ENCODE measurements around the gene LY6G5C. TPM values are rescaled to one million over a fixed set of nuclear protein-coding genes. Genes with fewer than 3 reads are reported as not detected.
A peak's percentile ranks its signal among the peaks of the same experiment; 100 is the strongest.
"Not testable (repeated sequence)": the region's sequence is repeated elsewhere in the genome, so short reads cannot be mapped to it uniquely, and the experiment has no call there.

Gene LY6G5C
- total RNA-seq, 1 experiment from 2014 or later, result not detected

DNA sequence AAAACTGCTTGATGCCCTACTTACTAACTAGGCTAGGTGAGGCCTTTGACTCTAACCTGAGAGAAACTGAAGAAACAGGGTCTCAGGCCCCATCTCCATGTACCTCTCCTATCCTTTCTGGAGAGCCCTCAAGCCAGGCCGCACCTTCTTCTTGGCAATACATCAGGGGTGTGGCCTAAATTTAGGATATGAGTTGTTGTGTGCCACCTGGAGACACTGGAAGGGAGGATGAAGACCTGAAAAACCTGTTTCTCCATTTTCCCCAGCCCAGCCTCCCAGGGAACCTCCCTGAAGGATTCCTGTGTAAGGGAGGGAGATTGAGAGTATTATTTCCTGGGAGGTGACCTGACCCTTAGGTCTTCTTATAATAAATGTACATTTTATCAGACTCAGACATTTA lies 37.4 kb upstream of the LY6G5C start:
- in situ Hi-C loops (cut with HindIII; ENCODE audit: low pct_unique_long_range_greater_than_20kb, low sequenced_read_pairs), result no loop called here
- DNase-seq (ENCODE audit: low read depth, low spot score), result no peak

DNA sequence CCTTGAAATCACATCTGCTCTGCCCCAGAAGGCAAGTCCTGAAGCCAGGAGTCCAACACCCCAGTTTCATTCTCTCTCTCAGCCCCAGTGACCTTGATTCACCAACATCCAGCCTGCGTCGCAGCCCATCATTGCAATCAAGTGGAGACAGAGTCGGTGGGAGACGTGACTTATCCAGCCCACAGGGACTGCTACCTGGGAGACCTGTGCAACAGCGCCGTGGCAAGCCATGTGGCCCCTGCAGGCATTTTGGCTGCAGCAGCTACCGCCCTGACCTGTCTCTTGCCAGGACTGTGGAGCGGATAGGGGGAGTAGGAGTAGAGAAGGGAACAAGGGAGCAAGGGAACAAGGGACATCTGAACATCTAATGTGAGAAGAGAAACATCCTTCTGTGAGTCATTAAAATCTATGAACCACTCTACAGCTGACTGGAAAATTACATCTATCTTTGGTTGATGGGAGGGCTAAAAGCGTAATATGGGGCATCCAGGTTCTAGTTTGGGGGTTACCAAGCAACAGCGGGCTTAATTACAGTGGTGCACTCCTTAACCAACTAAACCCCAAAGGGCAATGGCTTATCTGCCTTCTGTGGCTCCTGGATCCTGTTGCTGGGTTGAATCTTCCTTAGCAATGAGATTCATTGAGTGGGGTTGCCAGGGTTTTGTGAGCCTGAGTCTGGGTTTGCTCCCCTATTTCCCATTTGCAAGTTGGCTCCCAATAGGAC lies 36.8 kb upstream of the LY6G5C start:
- in situ Hi-C loops (cut with HindIII; ENCODE audit: low pct_unique_long_range_greater_than_20kb, low sequenced_read_pairs), result no loop called here

DNA sequence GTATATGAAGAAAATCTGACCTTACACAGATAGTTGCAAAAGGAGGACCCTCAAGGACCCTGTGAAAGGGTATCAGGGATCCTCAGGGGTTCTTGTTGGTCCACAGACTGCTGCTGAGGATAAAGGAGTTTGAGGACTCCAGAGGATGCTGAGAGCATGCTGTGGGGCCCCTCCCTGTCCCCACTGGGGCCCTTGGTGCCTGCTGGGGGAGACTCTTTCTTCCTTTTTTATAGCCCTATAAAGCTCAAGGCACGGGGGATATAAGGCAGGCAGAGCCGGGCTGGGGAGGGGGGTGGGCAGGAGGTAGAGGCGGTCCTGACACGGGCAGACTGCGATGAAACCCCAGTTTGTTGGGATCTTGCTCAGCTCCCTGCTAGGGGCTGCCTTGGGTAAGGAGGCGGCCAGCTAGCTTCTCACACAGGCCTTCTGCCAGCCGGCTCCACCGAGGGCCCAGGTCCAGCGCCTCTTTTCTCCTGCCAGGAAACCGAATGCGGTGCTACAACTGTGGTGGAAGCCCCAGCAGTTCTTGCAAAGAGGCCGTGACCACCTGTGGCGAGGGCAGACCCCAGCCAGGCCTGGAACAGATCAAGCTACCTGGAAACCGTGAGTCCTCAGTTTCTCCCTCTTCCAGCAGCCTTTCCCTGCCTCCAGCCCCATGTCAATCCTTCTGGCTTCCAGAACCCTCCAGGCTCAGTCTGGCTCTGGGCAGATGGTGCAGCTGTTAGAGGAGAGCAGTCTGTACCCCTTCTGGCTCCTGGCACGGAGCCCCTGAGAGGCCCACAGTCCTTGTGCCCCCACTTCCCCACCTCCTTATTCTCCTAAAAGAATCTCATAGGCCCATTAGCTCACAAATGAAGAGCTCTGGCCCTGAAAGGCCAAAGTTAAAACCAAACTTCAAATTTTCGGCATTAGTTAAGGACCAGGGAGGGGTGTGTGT lies 34.4 kb upstream of the LY6G5C start, which contains the start of gene LY6G6D:
Gene LY6G6D, plus strand, starts transcription at position 327 of the 937 bp plus-strand sequence. Its CDS starts 8 bp downstream, at position 335.
- DNase-seq (ENCODE audit: low read depth, low spot score), result no peak
- in situ Hi-C loops (cut with HindIII; ENCODE audit: low pct_unique_long_range_greater_than_20kb, low sequenced_read_pairs), result no loop called here

More for the DNA sequence above, 36.8 kb upstream of the LY6G5C start:
- DNase-seq (ENCODE audit: low read depth, low spot score), result no peak

DNA sequence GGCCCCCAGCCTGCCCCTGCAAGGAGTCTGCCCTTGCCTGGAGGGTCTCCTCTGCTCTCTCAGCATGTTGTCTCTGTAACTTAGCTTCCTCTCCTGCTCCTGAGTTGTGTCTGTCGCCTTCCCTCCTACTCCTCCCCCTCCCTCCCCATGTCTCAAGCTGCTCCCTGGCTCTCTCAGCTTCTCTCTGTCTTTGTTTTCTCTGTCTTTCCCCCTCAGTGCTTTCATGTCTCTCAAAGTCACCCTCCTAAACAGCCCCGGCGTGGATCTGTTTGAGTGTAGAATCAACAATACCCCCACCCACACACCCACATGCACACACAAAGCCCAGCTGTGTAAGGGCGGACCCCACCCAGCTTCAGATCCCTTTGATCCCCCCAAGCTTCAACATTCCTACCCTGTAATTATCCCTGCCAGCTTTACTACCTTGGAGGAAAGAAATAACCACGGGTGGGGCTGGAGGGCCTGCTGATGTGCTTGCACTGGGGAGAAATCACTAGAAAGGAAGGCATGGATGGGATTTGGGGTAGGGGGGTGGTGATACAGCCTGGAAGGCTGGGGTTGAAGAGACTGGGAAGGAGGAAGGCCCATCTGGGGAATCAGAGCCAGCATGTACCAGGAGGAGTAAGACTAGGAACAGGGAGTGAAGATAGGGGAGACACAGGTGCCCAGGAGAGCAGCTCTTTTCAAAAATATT lies 33.3 kb upstream of the LY6G5C start:
- no peak for DNase-seq (ENCODE audit: low read depth, low spot score)
- in situ Hi-C loops (cut with HindIII; ENCODE audit: low pct_unique_long_range_greater_than_20kb, low sequenced_read_pairs), result no loop called here

DNA sequence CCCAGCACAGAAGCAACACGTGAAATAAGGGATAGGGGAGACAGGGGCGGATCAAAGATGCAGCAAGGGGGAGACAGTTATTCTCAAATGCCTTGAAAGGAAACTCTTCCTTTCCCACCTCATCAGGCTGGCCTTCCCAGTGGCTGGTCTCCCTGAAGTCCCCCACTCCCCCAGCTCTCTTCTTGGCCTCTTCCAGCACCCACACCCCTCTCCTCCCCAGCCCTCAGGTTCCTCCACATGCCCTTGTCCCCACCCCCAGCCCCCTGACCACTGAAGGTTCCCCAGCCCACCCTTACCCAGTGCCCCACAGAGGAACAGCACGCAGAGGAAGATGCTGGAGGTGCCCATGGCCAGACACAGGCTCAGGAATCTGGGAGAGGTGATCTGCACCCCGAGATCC lies 32.6 kb upstream of the LY6G5C start:
- no peak for DNase-seq (ENCODE audit: low read depth, low spot score)
- in situ Hi-C loops (cut with HindIII; ENCODE audit: low pct_unique_long_range_greater_than_20kb, low sequenced_read_pairs), result no loop called here

DNA sequence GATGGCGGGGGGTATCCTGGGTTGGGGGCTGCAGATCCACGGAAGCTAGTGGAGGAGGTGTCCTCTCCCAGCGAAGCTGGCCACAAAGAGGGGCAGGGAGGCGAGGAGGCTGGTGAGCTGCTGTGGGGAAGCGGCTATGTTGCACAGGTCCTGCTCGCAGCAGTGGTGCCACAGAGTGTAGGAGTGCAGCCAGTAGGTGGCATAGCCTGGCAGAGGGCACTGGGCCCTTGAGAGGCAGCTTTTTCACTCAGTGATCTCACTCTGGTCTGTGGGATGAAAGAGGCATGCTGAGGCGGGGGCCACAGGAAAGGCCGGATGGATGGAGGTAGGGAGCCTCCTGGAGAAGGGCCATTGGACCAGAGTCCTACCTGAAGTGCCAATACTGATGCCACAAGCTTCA lies 31.4 kb upstream of the LY6G5C start:
- in situ Hi-C loops (cut with HindIII; ENCODE audit: low pct_unique_long_range_greater_than_20kb, low sequenced_read_pairs), result no loop called here
- DNase-seq (ENCODE audit: low read depth, low spot score), result peak; percentile 17

DNA sequence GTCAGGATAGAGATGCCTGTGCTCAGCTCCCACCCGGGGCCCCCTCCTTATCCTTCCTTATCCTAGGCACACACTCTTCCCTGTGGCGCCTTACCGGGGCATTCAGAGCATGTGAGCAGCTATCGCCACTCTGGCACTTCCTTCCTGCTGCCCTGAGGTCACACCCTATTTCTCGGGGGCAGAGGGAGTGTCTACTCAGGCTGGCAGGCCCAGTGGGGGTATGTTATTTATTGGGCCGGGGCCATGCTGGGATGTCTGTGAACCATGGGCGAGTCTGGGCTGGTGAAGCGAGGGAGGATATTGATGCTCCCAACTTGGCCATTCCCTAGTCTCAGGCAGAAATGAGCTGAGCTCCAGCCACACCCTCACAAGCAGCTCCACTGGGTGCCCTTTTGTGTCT lies 30.4 kb upstream of the LY6G5C start:
- in situ Hi-C loops (cut with HindIII; ENCODE audit: low pct_unique_long_range_greater_than_20kb, low sequenced_read_pairs), result no loop called here
- DNase-seq (ENCODE audit: low read depth, low spot score), result no peak

DNA sequence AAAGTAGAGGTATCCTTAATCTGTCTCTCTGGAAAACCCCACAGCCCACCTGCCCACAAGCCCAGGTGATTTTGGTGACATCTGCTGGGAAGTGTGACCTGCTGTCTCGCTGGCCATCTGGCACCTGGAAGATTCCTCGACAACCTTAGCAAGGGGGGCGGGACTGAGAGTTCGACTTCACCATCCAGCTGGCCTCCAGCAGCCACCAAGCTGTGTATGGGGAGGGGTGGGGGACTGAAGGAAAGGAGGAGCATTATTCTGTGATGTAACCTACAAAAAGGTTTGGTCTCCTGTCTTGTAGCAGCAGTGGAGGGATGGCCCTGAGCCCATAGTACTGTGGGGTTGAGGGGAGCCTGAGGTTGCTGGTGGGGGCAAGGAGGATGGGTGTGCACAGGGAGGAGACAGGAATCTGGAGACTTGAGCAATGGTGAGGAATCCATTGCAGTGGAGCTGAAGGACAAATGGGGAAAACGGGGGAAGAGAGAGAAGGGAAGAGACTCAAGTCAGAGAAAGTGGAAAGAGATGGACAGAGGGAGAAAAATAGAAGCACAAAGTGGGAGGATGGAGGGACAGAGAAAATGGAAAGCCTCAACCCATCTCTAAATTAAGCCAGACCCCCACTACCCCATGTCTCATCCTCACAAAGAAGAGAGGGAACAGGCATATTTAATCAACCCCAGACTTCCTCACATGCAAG lies 29.8 kb upstream of the LY6G5C start:
- in situ Hi-C loops (cut with HindIII; ENCODE audit: low pct_unique_long_range_greater_than_20kb, low sequenced_read_pairs), result no loop called here
- no peak for DNase-seq (ENCODE audit: low read depth, low spot score)

DNA sequence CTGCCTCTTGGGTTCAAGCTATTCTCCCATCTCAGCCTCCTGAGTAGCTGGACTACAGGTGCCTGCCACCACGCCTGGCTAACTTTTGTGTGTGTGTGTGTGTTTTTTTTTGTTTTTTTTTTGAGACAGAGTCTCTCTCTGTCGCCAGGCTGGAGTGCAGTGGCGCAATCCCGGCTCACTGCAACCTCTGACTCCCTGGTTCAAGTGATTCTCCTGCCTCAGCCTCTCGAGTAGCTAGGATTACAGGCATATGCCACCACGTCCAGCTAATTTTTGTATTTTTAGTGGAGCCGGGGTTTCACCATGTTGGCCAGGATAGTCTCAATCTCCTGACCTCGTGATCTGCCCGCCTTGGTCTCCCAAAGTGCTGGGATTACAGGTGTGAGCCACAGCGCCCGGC lies 28.3 kb upstream of the LY6G5C start:
- DNase-seq (ENCODE audit: low read depth, low spot score); in situ Hi-C loops (cut with HindIII; ENCODE audit: low pct_unique_long_range_greater_than_20kb, low sequenced_read_pairs): not testable (repeated sequence)

DNA sequence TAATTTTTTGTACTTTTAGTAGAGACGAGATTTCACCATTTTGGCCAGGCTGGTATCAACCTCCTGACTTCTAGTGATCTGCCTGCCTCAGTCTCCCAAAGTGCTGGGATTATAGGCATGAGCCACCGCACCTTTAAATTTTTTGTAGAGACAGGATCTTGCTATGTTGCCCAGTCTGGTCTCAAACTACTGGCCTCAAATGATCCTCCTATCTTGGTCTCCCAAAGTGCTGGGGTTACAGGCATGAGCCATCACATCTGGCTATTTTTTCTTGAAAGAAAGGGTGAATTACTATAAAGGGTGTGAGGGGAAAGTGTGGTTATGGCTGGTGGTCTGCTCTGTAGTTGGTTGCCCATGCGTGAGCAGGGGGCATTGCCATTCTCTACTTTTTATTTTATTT lies 27.4 kb upstream of the LY6G5C start:
- DNase-seq (ENCODE audit: low read depth, low spot score), result no peak
- in situ Hi-C loops (cut with HindIII; ENCODE audit: low pct_unique_long_range_greater_than_20kb, low sequenced_read_pairs), result no loop called here

DNA sequence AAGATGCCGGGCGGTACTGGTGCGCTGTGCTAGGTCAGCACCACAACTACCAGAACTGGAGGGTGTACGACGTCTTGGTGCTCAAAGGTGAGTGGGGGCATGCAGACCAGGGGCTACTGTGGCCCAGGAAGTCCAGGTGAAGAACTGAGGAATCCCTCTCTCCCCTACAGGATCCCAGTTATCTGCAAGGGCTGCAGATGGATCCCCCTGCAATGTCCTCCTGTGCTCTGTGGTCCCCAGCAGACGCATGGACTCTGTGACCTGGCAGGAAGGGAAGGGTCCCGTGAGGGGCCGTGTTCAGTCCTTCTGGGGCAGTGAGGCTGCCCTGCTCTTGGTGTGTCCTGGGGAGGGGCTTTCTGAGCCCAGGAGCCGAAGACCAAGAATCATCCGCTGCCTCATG lies 26.8 kb upstream of the LY6G5C start:
- no peak for DNase-seq (ENCODE audit: low read depth, low spot score)
- in situ Hi-C loops (cut with HindIII; ENCODE audit: low pct_unique_long_range_greater_than_20kb, low sequenced_read_pairs), result no loop called here

DNA sequence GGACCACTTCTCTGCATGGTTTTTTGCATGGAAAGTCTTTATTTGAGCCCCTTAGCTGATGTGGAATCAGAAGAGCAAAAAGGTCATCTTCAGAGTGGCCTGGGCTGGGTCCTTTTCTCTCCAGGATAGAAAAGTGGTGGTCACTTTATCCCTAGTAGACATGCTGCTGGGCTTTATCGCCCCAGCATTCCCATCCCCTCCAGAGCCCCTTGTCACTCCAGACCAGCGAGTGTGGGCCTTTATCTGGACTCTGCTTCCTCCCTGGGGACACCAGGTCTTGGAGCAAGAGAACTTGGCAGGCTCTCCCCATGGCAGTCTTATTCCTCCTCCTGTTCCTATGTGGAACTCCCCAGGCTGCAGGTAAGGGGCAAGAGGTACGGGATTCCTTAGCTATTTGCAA lies 25.7 kb upstream of the LY6G5C start, which contains the start of gene LY6G6F:
Gene LY6G6F, plus strand, starts transcription at position 268 of the 400 bp plus-strand sequence. Its CDS starts 41 bp downstream, at position 309.
- in situ Hi-C loops (cut with HindIII; ENCODE audit: low pct_unique_long_range_greater_than_20kb, low sequenced_read_pairs), result no loop called here
- no peak for DNase-seq (ENCODE audit: low read depth, low spot score)

DNA sequence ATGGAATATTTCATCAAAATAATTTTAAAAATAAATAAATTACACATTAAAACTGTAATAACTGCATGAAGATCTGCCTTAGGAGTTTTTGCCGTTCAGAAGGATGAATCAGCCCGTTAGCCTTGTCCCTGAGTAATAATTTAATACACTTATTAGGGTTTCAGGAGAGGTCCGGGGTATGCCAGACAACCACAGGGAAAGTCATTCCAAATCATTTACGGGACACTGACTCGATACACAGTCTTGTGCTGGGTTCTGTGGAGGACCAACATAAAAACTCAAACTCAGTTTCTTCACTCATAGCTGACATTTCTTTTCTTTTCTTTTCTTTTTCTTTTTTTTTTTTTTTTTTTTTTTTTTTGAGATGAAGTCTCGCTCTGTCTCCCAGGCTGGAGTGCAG lies 25.1 kb upstream of the LY6G5C start:
- in situ Hi-C loops (cut with HindIII; ENCODE audit: low pct_unique_long_range_greater_than_20kb, low sequenced_read_pairs), result no loop called here
- DNase-seq (ENCODE audit: low read depth, low spot score), result no peak

DNA sequence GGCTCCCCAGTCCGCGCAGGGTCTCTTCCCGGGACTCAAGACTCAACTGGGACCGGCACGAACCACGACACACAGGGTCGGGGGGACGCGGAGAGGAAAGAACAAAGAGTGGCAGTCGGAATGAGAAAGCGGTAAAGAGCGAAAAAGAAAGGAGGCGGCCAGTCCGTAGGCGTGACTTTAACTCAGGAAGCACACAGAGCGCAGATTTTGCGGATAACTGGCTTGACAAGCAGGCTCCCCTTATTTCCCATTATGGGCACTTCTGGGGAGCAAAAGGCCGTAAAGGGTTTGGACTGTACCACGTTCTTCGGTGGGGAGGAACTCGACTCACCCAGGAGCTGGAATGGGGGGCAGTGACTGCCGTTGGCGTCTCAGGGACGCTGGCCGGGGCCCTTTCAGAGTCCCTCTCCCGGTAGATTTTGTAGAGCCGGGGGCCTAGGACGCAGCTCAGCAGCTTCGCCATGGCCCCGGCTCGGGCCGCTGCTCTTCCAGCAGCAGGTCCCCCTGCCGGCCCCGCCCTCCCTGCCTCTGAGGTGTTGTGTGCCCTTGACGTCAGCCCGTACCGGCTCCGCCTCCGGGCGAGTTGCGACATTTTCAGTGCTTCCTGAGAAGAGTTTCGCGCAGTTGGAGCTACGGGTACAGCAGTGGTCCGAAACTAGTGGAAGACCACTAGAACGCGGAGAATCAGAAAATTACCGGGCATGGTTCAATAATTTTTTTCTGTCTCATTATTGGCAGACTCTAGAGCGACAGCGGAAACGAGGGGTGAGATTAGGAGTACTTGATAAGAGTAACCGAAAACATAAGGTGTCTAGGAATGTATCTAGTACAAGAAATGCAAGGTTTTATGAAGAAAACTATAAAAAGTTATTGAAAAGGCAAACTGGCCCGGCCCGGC lies 22.2 kb upstream of the LY6G5C start, which contains the start of gene ABHD16A:
Gene ABHD16A, minus strand, starts transcription at position 506 of the 898 bp plus-strand sequence. Its CDS starts 43 bp downstream, at position 463.
- in situ Hi-C loops (cut with HindIII; ENCODE audit: low pct_unique_long_range_greater_than_20kb, low sequenced_read_pairs), result no loop called here
- DNase-seq (ENCODE audit: low read depth, low spot score), result peak; percentile 98

DNA sequence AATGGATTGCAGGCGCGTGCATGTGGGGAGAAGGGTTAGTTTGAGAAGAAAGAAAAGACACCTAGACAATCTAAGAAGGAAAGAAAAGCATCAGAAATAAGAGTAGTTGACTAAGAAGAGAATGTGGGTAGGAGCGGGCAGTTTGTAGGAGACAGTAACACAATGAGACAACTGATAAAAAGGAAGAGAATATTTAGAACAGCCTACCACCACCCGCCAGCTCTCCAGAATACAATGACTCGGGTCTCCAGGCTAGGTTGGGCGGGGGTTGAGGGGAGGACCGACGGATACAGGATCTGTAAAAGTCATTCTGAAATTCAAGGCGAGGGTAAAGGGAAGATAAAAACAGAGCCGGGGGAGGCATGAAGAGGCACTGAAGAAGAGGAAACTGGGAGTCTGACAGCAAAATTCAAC lies 21.5 kb upstream of the LY6G5C start:
- in situ Hi-C loops (cut with HindIII; ENCODE audit: low pct_unique_long_range_greater_than_20kb, low sequenced_read_pairs), result no loop called here
- peak; percentile 4 for DNase-seq (ENCODE audit: low read depth, low spot score)

DNA sequence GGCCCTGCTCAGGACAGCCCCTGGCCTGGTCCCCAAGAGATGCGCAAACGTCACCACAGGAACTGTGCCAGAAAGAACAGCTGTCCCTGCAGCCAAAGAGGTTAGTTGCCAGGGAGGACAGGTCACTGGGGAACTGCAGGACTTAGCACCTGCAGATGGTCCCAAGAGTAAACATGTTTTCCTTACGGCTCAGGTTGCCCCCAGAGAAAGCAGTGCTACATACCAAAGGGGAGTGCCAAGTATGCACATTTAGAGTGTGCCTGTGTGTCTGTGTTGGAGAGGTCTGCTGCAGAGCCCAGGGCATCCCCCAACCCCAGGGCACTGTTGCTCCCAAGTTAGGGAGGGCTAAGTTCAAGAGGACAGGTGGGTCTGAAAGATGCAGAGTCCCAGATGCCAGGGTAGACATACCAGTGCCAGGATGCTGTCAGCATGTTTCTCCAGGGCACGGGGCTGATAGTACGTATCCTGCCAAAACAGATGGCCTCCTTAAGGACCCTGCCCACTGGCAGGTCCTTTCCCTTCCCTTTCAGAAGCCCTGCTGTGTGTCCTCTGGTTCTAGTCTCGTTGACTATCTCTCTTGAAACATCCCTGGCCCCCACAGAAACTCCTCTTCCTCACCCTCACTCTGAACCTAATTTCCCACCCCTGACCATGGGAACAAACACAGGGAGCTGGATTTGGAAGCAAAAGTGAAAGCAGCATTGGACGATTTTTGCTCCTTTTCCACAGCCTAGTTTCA lies 21.0 kb upstream of the LY6G5C start:
- no peak for DNase-seq (ENCODE audit: low read depth, low spot score)
- in situ Hi-C loops (cut with HindIII; ENCODE audit: low pct_unique_long_range_greater_than_20kb, low sequenced_read_pairs), result no loop called here

All from SK-MEL-5 (cell line).